GM18867 (cell line): Measurements from ENCODE around the gene MSTO1.
"Not testable (repeated sequence)": the region's sequence is repeated elsewhere in the genome, so short reads cannot be mapped to it uniquely, and the experiment has no call there.

Source experiments
- ATAC-seq: cut with Tn5 transposase; IDR thresholded peaks from one replicate; pipeline ENCODE4 v1.9.1; 2021; ENCODE audit warnings: mild to moderate bottlenecking, moderate library complexity; ENCODE audit not compliant: unreplicated experiment

MSTO1 gene

DNA sequence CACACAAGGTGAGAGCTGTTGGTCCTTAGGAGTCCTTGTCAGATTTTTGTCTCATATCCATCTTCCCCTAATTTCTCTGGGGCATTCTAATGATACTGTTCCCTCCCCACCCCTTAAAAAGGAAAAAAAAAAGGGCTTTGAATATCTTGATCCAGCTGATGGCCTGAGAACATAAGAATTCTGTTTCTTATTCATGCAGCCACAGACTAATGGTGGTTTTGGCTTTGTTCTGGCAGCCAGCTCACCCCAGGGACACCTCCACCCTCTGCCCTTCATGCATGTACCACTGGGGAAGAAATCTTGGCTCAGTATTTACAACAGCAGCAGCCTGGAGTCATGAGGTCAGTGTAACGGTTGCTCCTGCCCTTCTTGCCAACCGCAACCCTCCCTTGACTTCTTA, 3.2 kb downstream of the MSTO1 start:
- not testable (repeated sequence) for ATAC-seq

DNA sequence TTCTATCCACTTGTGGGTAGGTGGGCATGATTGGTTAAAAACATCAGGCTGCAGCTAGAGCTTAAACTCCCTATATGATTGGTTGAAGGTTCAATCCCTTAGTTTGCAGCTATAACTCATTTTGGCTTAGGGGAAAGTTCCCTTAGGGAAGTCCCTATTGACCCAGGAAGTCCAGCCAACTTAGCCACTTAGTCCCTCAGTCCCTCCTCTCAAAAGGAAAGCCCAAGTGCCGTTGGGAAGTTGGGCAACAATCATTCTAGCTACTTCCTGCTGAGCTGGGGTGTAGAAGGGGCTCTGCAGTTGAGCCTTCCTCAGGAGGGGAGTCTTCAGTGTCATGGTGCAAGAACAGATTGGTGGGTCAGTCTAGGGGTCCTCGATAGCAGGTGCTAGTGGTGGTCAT, 12.2 kb downstream of the MSTO1 start:
- no peak for ATAC-seq

- ATAC-seq = no peak
Observed at GRCh38 chr1:155623357-155623756, 13.3 kb downstream of the MSTO1 start.

GRCh38 chr1:155626428-155626827, 16.4 kb downstream of the MSTO1 start:
- not testable (repeated sequence) for ATAC-seq

GRCh38 chr1:155636397-155637153, 26.6 kb downstream of the MSTO1 start:
- ATAC-seq = no peak

- no peak for ATAC-seq
Observed at GRCh38 chr1:155640367-155640766, 30.3 kb downstream of the MSTO1 start.

GRCh38 chr1:155642559-155643180, 32.7 kb downstream of the MSTO1 start:
- not testable (repeated sequence) for ATAC-seq

DNA sequence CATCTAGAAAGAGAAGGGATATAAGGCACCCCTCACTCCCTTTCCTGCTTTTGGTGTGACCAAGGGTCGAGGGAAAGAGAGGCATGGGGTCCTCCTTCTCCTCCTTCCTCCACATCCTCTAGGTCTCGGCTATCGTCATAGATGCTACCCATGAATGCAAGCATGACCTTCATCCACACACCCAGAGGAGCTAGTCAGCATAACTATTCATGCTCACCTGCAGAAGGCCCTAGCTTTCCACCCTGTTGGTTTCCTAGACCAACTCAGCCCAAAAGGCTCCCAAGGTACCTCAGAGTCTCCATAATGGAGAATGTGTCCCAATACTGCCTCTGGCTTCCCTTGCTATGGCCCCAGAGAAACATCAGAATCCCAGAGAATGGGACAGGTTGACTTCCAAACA, 33.2 kb downstream of the MSTO1 start:
- no peak for ATAC-seq

DNA sequence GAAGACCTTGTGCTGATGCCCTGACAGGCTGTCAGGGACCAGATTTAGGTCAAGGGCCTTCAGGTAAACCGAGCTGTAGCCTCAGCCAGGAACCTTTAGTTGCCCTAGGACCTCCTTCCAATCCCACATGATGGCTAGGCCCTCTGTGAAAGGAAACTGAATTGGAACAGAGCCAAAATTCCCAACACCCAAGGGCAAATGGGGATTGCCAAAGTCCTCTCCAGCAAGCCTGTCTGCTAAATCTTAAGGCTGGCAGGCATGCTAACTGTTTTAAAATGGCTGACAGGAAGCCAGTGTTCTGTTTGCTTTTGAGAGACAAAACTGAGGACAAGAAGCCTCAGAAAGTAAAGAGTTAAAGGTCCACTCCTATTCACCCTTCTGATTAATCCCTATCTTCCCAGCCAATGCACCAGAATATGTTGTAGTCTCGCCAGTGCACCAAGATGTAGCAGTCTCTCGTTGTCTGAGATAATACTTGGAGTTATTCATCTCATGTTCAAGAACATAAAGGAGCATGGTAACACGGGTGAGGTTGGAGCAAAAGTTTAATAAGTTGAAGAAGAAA, 35.1 kb downstream of the MSTO1 start:
- no peak for ATAC-seq

DNA sequence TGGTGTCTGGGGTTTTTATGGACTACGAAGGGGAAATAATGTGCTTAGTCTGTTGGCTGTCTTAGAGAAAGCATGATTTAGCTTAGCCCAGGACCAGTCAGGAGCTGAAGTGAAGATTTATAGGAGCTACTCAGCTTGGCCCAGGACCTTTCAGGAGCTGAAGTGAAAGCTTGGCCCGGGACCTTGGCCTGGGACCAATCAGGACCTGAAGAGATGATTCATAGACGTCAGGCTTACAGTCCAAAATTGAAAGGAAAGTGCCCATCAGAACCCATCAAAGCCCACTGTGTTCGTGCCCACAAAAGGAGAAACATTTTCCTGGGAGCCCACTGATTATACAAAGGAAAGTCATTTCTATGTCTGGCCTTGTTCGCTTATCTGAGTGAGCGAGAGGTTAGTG, 35.6 kb downstream of the MSTO1 start:
- no peak for ATAC-seq

DNA sequence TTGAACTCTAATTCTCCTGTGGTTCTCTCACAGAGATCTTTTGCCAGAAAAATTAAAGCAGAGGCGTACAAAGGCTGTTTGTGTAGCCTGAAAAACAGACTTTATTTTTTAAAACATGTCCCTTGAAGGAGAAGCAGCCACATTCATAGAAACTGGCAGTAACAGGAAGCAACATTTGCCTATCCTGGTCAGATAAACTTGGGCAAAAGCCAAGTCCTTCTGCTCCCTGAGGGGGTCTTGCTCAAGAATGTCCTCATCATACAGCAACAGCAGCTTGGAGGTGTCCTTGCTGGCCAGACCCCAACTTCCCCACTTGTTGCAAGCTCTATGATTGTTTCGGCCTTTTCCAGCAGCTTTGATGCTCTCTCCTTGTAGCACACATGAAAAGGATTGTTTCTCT, 36.3 kb downstream of the MSTO1 start:
- ATAC-seq = no peak

DNA sequence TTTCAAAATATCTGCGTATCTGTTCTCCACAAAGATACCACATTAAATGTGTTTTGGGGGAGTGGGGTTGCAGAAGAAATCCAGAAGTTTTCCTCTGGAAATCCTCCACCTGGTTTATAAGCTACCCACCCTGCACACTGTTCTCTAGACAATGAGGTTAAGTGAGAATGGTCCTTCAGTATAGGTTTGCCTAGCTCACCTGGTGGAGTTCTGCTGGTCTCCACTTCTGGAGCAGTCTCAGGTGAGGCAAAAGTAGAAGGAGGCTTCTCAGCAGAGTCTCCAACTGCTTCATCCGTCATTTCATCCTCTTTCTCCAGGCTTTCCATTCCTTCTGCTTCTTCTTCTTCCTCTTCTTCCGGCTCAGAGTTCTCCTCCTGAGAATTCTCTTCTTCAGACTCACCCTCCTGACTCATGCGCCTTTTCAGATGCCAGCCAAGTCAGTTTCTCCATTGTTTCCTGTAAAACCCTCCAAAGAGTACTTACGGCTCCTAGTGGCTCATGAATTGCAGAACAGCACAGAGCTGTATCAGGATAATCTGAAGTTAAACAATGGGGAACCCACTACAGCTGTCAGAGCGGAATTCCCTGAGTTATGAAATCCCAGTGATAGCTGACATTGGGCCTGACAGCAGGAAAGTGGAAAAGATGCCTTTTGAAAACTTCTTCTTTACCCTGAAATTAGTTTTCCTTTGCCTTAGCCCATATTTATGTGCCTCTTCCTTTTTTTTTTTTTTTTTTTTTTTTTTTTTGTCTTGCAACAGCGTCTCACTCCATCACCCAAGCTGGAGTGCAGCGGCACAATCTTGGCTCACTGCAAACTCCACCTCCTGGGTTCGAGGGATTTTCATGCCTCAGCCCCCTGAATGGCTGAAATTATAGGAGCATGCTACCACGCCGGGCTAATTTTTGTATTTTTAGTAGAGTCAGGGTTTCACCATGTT, 38.5 kb downstream of the MSTO1 start:
- ATAC-seq = no peak

DNA sequence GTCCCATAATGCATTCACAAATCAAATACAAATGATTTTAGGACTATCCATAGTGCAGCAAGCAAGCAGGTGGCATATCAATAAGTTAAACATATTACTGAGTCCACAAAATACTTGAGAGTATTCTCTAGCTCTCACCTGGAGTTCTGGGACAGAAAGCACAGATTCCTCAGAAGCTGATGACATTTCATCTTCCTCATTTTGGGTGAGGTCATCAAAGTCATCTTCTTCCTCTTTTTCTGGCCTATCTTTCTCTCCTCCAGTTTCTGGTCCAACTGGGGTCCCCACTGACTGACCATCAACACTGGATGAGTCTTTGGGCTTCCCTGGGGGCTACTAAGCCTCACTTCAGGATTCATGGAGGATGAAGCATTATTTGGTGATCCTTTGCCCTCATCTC, 39.7 kb downstream of the MSTO1 start:
- no peak for ATAC-seq

DNA sequence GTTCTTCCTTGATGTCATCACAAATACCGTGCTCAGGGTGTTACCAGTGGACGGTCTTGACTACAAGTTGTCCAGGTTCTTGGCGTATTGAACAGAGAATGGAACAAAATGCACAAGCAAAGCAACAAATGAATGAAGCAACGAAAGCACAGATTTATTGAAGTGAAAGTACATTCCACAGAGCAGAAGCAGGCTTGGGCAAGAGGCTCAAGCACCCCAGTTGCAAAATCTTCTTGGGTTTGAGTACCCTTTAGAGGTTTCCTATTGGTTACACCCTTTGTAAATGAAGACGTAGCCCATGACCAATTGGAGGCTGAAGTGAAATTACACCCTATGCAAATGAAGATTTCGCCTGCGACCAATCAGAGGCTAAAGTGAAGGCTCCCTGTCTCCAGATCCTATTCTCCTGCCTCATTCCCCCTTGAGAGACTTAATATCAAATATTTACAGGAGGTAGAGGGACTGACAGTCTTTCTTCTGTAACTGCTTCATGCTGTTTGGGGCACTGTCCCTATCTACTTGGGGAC, 40.3 kb downstream of the MSTO1 start:
- no peak for ATAC-seq

GRCh38 chr1:155651861-155652661, 42.0 kb downstream of the MSTO1 start:
- no peak for ATAC-seq

GRCh38 chr1:155652951-155653350, 42.9 kb downstream of the MSTO1 start:
- no peak for ATAC-seq

DNA sequence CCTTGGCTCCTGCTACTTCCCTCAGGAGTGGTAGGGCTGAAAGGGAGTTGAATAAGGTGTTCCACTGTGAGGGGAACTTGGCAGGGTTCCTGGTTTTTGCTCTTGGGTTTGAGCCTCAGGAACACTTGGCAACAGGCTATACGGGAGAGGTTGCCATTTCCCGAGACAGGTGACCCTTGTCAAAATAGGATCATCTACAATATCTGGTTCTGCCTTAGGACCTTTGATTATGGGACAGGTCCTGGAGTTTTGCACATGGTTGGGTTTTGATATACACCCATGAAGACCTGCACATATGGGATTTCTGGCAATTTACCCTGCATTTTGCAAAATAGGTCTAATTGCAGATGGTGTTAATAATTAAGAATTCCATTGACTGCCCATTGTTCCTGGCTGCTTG, 47.4 kb downstream of the MSTO1 start:
- no peak for ATAC-seq

GRCh38 chr1:155661239-155661638, 51.2 kb downstream of the MSTO1 start:
- not testable (repeated sequence) for ATAC-seq
